H1 (cell line): ENCODE measurements around the gene TUT1. TPM values are rescaled to one million over a fixed set of nuclear protein-coding genes. Genes with fewer than 3 reads are reported as not detected.

Experiments
- CTCF ChIA-PET: fragments of 300-600 bp; sonication (Branson Sonifier 250); formaldehyde crosslinking; loops from one replicate; lab custom pipeline; 2021; ENCODE audit not compliant: partially characterized antibody; lab: Charles Lee
- POLR2A ChIA-PET: fragments of 300-600 bp; sonication (Branson Sonifier 250); formaldehyde crosslinking; loops from one replicate; lab custom pipeline; 2021; ENCODE audit warnings: inconsistent platforms; ENCODE audit not compliant: partially characterized antibody; lab: Charles Lee
- DNase-seq, 2 experiments: peaks; one replicate each; pipeline versions ENCODE4 v3.0.0 to v3.0.0-alpha.2; 2010 to 2022; ENCODE audit warnings: low spot score in 2 of 2, low read depth in 1 of 2, mixed read lengths in 1 of 2
- FAIRE-seq: peaks from 2 replicates; lab custom pipeline; 2011; peaks lifted over from hg19 to GRCh38; lab: Jason Lieb, UNC
- H2AFZ ChIP-seq: 2 replicates; pipeline ENCODE4 v1.8.1; 2012; ENCODE audit warnings: low read length, inconsistent platforms
- H2AK5ac ChIP-seq: 2 replicates; pipeline ENCODE4 v1.6.1; 2013; ENCODE audit warnings: low read depth, low read length
- H2BK120ac ChIP-seq: replicated peaks from 2 replicates; pipeline ENCODE3; 2013; ENCODE audit warnings: low read depth, low read length, inconsistent platforms
- H2BK12ac ChIP-seq: 2 replicates; pipeline ENCODE4 v1.6.1; 2013; ENCODE audit warnings: low read depth, low read length
- H2BK15ac ChIP-seq: 2 replicates; pipeline ENCODE4 v1.6.1; 2013; ENCODE audit warnings: low read length
- H2BK20ac ChIP-seq: 2 replicates; pipeline ENCODE4 v1.6.1; 2013; ENCODE audit warnings: low read length
- H2BK5ac ChIP-seq: 2 replicates; pipeline ENCODE4 v1.6.1; 2013; ENCODE audit warnings: low read depth, low read length
- H3K14ac ChIP-seq: 2 replicates; pipeline ENCODE4 v1.6.1; 2013; ENCODE audit warnings: inconsistent platforms; ENCODE audit not compliant: insufficient read length
- H3K18ac ChIP-seq: 2 replicates; pipeline ENCODE4 v1.6.1; 2013; ENCODE audit warnings: low read length; ENCODE audit errors: extremely low read depth
- H3K23ac ChIP-seq: 2 replicates; pipeline ENCODE4 v1.6.1; 2013; ENCODE audit warnings: inconsistent platforms; ENCODE audit not compliant: insufficient read length
- H3K23me2 ChIP-seq: 2 replicates; pipeline ENCODE4 v1.6.1; 2013; ENCODE audit warnings: low read depth, low read length
- H3K27ac ChIP-seq: 2 replicates; pipeline ENCODE4 v1.6.1; 2011; ENCODE audit warnings: low read depth, low read length, inconsistent platforms
- H3K27me3 ChIP-seq, 4 experiments: replicated peaks in 1 of 4; 1 replicate in 1 of 4; 2 replicates in 3 of 4; pipeline versions ENCODE4 v1.6.1 to v1.8.1; 2011 to 2013; ENCODE audit warnings: low read length in 3 of 4, mild to moderate bottlenecking in 3 of 4, inconsistent platforms in 2 of 4, mixed read lengths in 2 of 4, moderate library complexity in 1 of 4; ENCODE audit not compliant: control insufficient read depth in 3 of 4, insufficient read depth in 3 of 4; ENCODE audit errors: extremely low read depth in 1 of 4
- H3K36me3 ChIP-seq, 4 experiments: 2 replicates each; pipeline versions ENCODE4 v1.6.1 to v1.8.1; 2011 to 2013; ENCODE audit warnings: mild to moderate bottlenecking in 4 of 4, low read length in 3 of 4, moderate library complexity in 2 of 4, control low read depth in 1 of 4, inconsistent platforms in 1 of 4; ENCODE audit not compliant: insufficient read depth in 4 of 4, control insufficient read depth in 2 of 4
- H3K4ac ChIP-seq: replicated peaks from 2 replicates; pipeline ENCODE3; 2013; ENCODE audit warnings: low read length, low read depth, mixed read lengths, inconsistent platforms; ENCODE audit not compliant: insufficient read length
- H3K4me1 ChIP-seq, 4 experiments: replicated peaks in 1 of 4; 1 replicate in 1 of 4; 2 replicates in 3 of 4; pipeline versions ENCODE4 v1.6.1 to v1.8.1; 2011 to 2013; ENCODE audit warnings: low read length in 3 of 4, inconsistent platforms in 2 of 4, mixed read lengths in 1 of 4; ENCODE audit not compliant: insufficient read depth in 4 of 4, control insufficient read depth in 3 of 4
- H3K4me2 ChIP-seq, 2 experiments: 2 replicates each; pipeline versions ENCODE4 v1.6.1 to v1.8.1; 2011 to 2013; ENCODE audit warnings: low read depth in 2 of 2, low read length in 2 of 2, control low read depth in 1 of 2, inconsistent platforms in 1 of 2, mild to moderate bottlenecking in 1 of 2; ENCODE audit not compliant: insufficient read depth in 1 of 2
- H3K4me3 ChIP-seq, 4 experiments: fragments of 200-600, 300-600 bp in 1 of 4; sonication (generic), shearing (Covaris generic), sonication (Bioruptor Twin) in 1 of 4; 2 replicates each; pipeline versions ENCODE4 v1.5.1 to v1.8.1; 2011 to 2016; ENCODE audit warnings: low read length in 4 of 4, low read depth in 3 of 4, control low read depth in 2 of 4, inconsistent platforms in 2 of 4, mild to moderate bottlenecking in 2 of 4, mixed read lengths in 1 of 4, moderate library complexity in 1 of 4; ENCODE audit not compliant: insufficient read depth in 2 of 4; ENCODE audit errors: extremely low read depth in 1 of 4
- H3K56ac ChIP-seq: replicated peaks from 2 replicates; pipeline ENCODE3; 2013; ENCODE audit warnings: low read depth, mild to moderate bottlenecking, mixed read lengths, low read length, inconsistent platforms; ENCODE audit not compliant: insufficient read length
- H3K79me1 ChIP-seq: 2 replicates; pipeline ENCODE4 v1.6.1; 2013; ENCODE audit warnings: low read depth, low read length, control low read depth
- H3K79me2 ChIP-seq, 2 experiments: 2 replicates each; pipeline versions ENCODE4 v1.6.1 to v1.8.1; 2012 to 2013; ENCODE audit warnings: low read length in 2 of 2, mild to moderate bottlenecking in 2 of 2, inconsistent platforms in 1 of 2; ENCODE audit not compliant: insufficient read depth in 2 of 2, control insufficient read depth in 1 of 2
- H3K9ac ChIP-seq, 4 experiments: replicated peaks in 1 of 4; 1 replicate in 1 of 4; 2 replicates in 3 of 4; pipeline versions ENCODE4 v1.6.1 to v1.8.1; 2011 to 2013; ENCODE audit warnings: low read depth in 3 of 4, low read length in 3 of 4, control low read depth in 2 of 4, mild to moderate bottlenecking in 2 of 4, moderate library complexity in 2 of 4, inconsistent platforms in 1 of 4; ENCODE audit errors: extremely low read depth in 1 of 4
- H3K9me3 ChIP-seq, 2 experiments: 2 replicates each; pipeline versions ENCODE4 v1.6.1 to v1.8.1; 2012 to 2013; ENCODE audit warnings: mild to moderate bottlenecking in 2 of 2, moderate library complexity in 2 of 2, control low read depth in 1 of 2, inconsistent platforms in 1 of 2, low read depth in 1 of 2, low read length in 1 of 2, mixed read lengths in 1 of 2; ENCODE audit not compliant: insufficient read depth in 2 of 2
- H4K20me1 ChIP-seq, 2 experiments: replicated peaks in 1 of 2; 2 replicates each; pipeline versions ENCODE3 to v1.8.1; 2011 to 2013; ENCODE audit warnings: inconsistent platforms in 2 of 2, low read length in 2 of 2, mild to moderate bottlenecking in 1 of 2; ENCODE audit not compliant: insufficient read depth in 2 of 2, control insufficient read depth in 1 of 2
- H4K5ac ChIP-seq: 2 replicates; pipeline ENCODE4 v1.6.1; 2013; ENCODE audit warnings: low read length, low read depth, mixed read lengths, inconsistent platforms; ENCODE audit not compliant: insufficient read length
- H4K8ac ChIP-seq: 2 replicates; pipeline ENCODE4 v1.8.0; 2013; ENCODE audit warnings: mild to moderate bottlenecking, moderate library complexity, low read length, inconsistent platforms; ENCODE audit not compliant: insufficient read depth; ENCODE audit errors: extremely low read depth
- H4K91ac ChIP-seq: replicated peaks from 2 replicates; pipeline ENCODE3; 2013; ENCODE audit warnings: low read length, mixed read lengths, inconsistent platforms; ENCODE audit not compliant: insufficient read length
- KDM1A ChIP-seq: fragments of 200-600, 300-600 bp; sonication (generic); IDR thresholded peaks from 2 replicates; pipeline ENCODE4 v1.7.1; 2016; ENCODE audit warnings: mild to moderate bottlenecking, low read length, borderline replicate concordance
- POLR2A ChIP-seq, 2 experiments: IDR thresholded peaks; 1 replicate in 1 of 2; 2 replicates in 1 of 2; pipeline ENCODE4 v1.6.1; 2011; ENCODE audit warnings: low read depth in 2 of 2, low read length in 2 of 2, mild to moderate bottlenecking in 2 of 2; ENCODE audit errors: control extremely low read depth in 1 of 2
- SIN3A ChIP-seq, 2 experiments: IDR thresholded peaks in 1 of 2; conservative IDR thresholded peaks in 1 of 2; 2 replicates each; pipeline ENCODE4 v1.6.1; 2011 to 2012; ENCODE audit warnings: low read length in 2 of 2, improper control_type of control experiment in 1 of 2, low read depth in 1 of 2, mild to moderate bottlenecking in 1 of 2
- WGBS, 2 experiments: shearing (Covaris generic) in 1 of 2; methylation state at CpG; one replicate each; pipeline versions ENCODE4 v1.1.6 to v1.1.7; 2013 to 2015; ENCODE audit warnings: low lambda C conversion rate in 2 of 2, mixed read lengths in 2 of 2, inconsistent platforms in 1 of 2, low coverage in 1 of 2, missing lambda C conversion rate in 1 of 2; ENCODE audit not compliant: insufficient replicate concordance in 2 of 2, insufficient coverage in 1 of 2, insufficient read length in 1 of 2; ENCODE audit errors: extremely low coverage in 1 of 2, missing lambda C conversion rate in 1 of 2; 5-methylcytosine and 5-hydroxymethylcytosine counted together
- polyA plus RNA-seq, 7 experiments: library from polyadenylated mRNA; depleted of rRNA in 3 of 7; stranded (reverse) in 5 of 7; unstranded in 2 of 7; fragments of >200 nt in 5 of 7; fragments of 200-250 nt in 2 of 7; gene quantifications; 1 replicate in 5 of 7; 2 replicates in 1 of 7; 4 replicates in 1 of 7; pipeline versions ENCODE4 v1.2.1 to v1.2.3, GENCODE V29; 2011 to 2013; ENCODE audit warnings: missing spikeins in 2 of 7, mixed read lengths in 2 of 7
- total RNA-seq: library from RNA; stranded (reverse); fragmentation: NEBNext Ultra II Directional; extraction: Animal tissue kit (Norgen Biotek cat#: 25700); gene quantifications from 2 replicates; pipeline ENCODE4 v1.2.1, GENCODE V29; 2021

Gene TUT1
- total and polyA plus RNA-seq, 2 of the 8 experiments (the other 6 are each of a cell fraction or from before 2014, with no cell fraction given): 17.8 to 24.6 TPM

DNA sequence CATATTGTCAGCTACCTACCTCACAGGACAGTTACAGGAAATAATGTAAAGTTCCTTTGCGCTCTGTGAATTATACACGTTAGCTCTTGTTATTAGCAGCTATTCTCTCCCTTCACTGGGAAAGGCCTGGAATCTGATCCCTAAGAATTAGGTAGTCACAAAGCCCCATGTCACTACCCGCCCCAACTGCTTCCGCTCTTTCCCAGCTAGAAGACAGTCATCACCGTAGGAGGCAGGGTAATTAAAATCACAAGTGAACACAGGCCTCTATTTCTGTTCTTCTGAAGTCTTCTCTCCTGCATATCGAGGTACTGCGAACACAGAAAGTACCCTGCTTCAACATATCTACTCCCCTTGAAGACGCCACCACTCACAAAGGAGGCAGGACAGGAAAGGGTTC is 32.1 kb downstream of the TUT1 start:
- no peak for FAIRE-seq

More for the DNA sequence above, 32.1 kb downstream of the TUT1 start:
- Histone ChIP-seq H3K23me2 (no peaks in the 10 kb centered on the region), H4K8ac (no peak overlapping the region), H3K18ac (no peak overlapping the region), H3K9ac (no peak overlapping the region), H3K9me3 (no peaks in the 10 kb centered on the region), H3K14ac (no peak overlapping the region), H3K4me2 (no peak overlapping the region), H2BK15ac (no peak overlapping the region), H3K56ac (no peak overlapping the region), H2BK120ac (no peak overlapping the region), H2BK12ac (no peak overlapping the region; the same call in 1 of the 2 replicates), H4K5ac (no peak overlapping the region), H3K27me3 (no peaks in the 10 kb centered on the region), H4K20me1 (peaks cover 14 to 33% of the 10 kb centered on the region in 2 experiments), H3K79me2 (peaks cover 0 to 20% of the 10 kb centered on the region in 2 experiments; a peak in 2 of 4 replicates), H3K27ac (0 out of 2 replicates have a peak overlapping the region, but pooled peaks have one; percentile 55), H2BK20ac (no peak overlapping the region), H2AFZ (no peak overlapping the region), H2AK5ac (no peak overlapping the region), H4K91ac (no peak overlapping the region), H3K36me3 (peaks cover 20 to 51% (median 33%) of the 10 kb centered on the region in 4 experiments), H3K4ac (no peak overlapping the region), H3K4me3 (no peak overlapping the region), H3K4me1 (peaks cover 22 to 41% (median 25%) of the 10 kb centered on the region in 4 experiments), H2BK5ac (no peak overlapping the region), H3K23ac (no peak overlapping the region), H3K79me1 (no peaks in the 10 kb centered on the region; the same call in 1 of the 2 replicates)
- ChIA-PET POLR2A (interaction anchor here (1.1 to 20.7 kb wide), 9 partner anchors 1 to 164 kb away, joined by 3 to 336 read pairs (median 11); partner anchors contain the start of genes EEF1G and TUT1), CTCF (interaction anchor here (0.8 to 10.9 kb wide), 16 partner anchors 8 to 185 kb away, joined by 3 to 161 read pairs (median 10); partner anchors contain the start of gene AHNAK)
- 0 out of 3 replicates have a peak, but pooled peaks of 1 of the 2 experiments have one; percentile 27 for TF ChIP-seq POLR2A (IDR thresholded peaks at IDR 0.05; ENCODE audit: control extremely low read depth in 1 of 2, low read depth in 2 of 2, low read length in 2 of 2)
- no peak for TF ChIP-seq KDM1A
- TF ChIP-seq SIN3A (conservative IDR thresholded peaks at IDR 0.05 in 1 of 2, IDR thresholded peaks at IDR 0.05 in 1 of 2; ENCODE audit: low read depth in 1 of 2, low read length in 2 of 2): no peak
- DNase-seq: no peak
- whole genome bisulfite sequencing, 2 experiments: 81% methylated on average over 8 of the region's 8 CpGs; no CpG with 5 or more reads in 1 of the 2 experiments
